Liver (tissue), 9 donors: ENCODE measurements around the gene SHOX. TPM values are rescaled to one million over a fixed set of nuclear protein-coding genes. Genes with fewer than 3 reads are reported as not detected.

Experiments used
- DNase-seq: peaks from one replicate; pipeline ENCODE4 v3.0.0-alpha.2; 2017; ENCODE audit warnings: low spot score
- H3K27ac ChIP-seq, 2 donors: one replicate each; pipeline ENCODE4 v1.7.0; 2013; ENCODE audit warnings: inconsistent platforms in 2 of 2, low read length in 2 of 2, control low read depth in 1 of 2, low read depth in 1 of 2, mild to moderate bottlenecking in 1 of 2
- H3K27me3 ChIP-seq, 4 donors: one replicate each; pipeline versions ENCODE4 v1.6.1 to v1.7.0; 2013; ENCODE audit warnings: low read length in 3 of 4, inconsistent platforms in 1 of 4, mild to moderate bottlenecking in 1 of 4, moderate library complexity in 1 of 4; ENCODE audit not compliant: control insufficient read depth in 4 of 4, insufficient read depth in 4 of 4
- H3K36me3 ChIP-seq, 4 donors: one replicate each; pipeline versions ENCODE4 v1.6.1 to v1.7.0; 2013; ENCODE audit warnings: low read length in 3 of 4, mild to moderate bottlenecking in 3 of 4, low read depth in 1 of 4, moderate library complexity in 1 of 4; ENCODE audit not compliant: control insufficient read depth in 4 of 4, insufficient read depth in 3 of 4
- H3K4me1 ChIP-seq, 4 donors: one replicate each; pipeline versions ENCODE4 v1.6.1 to v1.7.0; 2013; ENCODE audit warnings: low read length in 3 of 4, mild to moderate bottlenecking in 3 of 4, moderate library complexity in 1 of 4; ENCODE audit not compliant: control insufficient read depth in 4 of 4, insufficient read depth in 4 of 4
- H3K4me3 ChIP-seq, 3 donors: one replicate each; pipeline versions ENCODE4 v1.6.1 to v1.7.0; 2013; ENCODE audit warnings: low read length in 3 of 3, control low read depth in 1 of 3, low read depth in 1 of 3, mild to moderate bottlenecking in 1 of 3
- H3K9ac ChIP-seq, 2 donors: one replicate each; pipeline ENCODE4 v1.7.0; 2013; ENCODE audit warnings: low read length in 2 of 2, mild to moderate bottlenecking in 2 of 2, moderate library complexity in 2 of 2, control low read depth in 1 of 2, low read depth in 1 of 2
- H3K9me3 ChIP-seq, 4 donors: one replicate each; pipeline versions ENCODE4 v1.6.1 to v1.7.0; 2013; ENCODE audit warnings: low read length in 3 of 4; ENCODE audit not compliant: control insufficient read depth in 4 of 4
- EGR1 ChIP-seq, 2 donors: IDR thresholded peaks; 2 replicates each; pipeline ENCODE4 v1.6.1; 2016 to 2018; ENCODE audit warnings: antibody characterized with exemption in 2 of 2, low read depth in 2 of 2
- FOXA1 ChIP-seq: IDR thresholded peaks from 2 replicates; pipeline ENCODE4 v1.6.1; 2016; ENCODE audit warnings: antibody characterized with exemption
- FOXA2 ChIP-seq: IDR thresholded peaks from 2 replicates; pipeline ENCODE4 v1.6.1; 2016; ENCODE audit warnings: antibody characterized with exemption
- GABPA ChIP-seq, 2 donors: IDR thresholded peaks in 1 of 2; conservative IDR thresholded peaks in 1 of 2; 2 replicates each; pipeline ENCODE4 v1.6.1; 2016; ENCODE audit warnings: antibody characterized with exemption in 2 of 2, mild to moderate bottlenecking in 1 of 2, moderate library complexity in 1 of 2
- HNF4A ChIP-seq, 2 donors: conservative IDR thresholded peaks; 2 replicates each; pipeline ENCODE4 v1.6.1; 2016; ENCODE audit warnings: antibody characterized with exemption in 2 of 2, mild to moderate bottlenecking in 2 of 2
- HNF4G ChIP-seq: IDR thresholded peaks from 2 replicates; pipeline ENCODE4 v1.6.1; 2016; ENCODE audit warnings: antibody characterized with exemption
- JUND ChIP-seq, 2 donors: IDR thresholded peaks; 2 replicates each; pipeline ENCODE4 v1.6.1; 2016; ENCODE audit warnings: antibody characterized with exemption in 2 of 2
- NR2F2 ChIP-seq: IDR thresholded peaks from 2 replicates; pipeline ENCODE4 v1.6.1; 2016; ENCODE audit warnings: antibody characterized with exemption
- RAD21 ChIP-seq, 2 donors: IDR thresholded peaks; 2 replicates each; pipeline ENCODE4 v1.6.1; 2016; ENCODE audit warnings: antibody characterized with exemption in 2 of 2, mild to moderate bottlenecking in 2 of 2
- SP1 ChIP-seq: IDR thresholded peaks from 2 replicates; pipeline ENCODE4 v1.6.1; 2018; ENCODE audit warnings: antibody characterized with exemption, mild to moderate bottlenecking
- YY1 ChIP-seq: IDR thresholded peaks from 2 replicates; pipeline ENCODE4 v1.6.1; 2016; ENCODE audit warnings: antibody characterized with exemption, mild to moderate bottlenecking
- WGBS: extraction: QIAGEN DNeasy Blood & Tissue Kit; methylation state at CpG from one replicate; pipeline ENCODE4 v1.1.7; 2013; 5-methylcytosine and 5-hydroxymethylcytosine counted together
- polyA plus RNA-seq, 2 donors: library from polyadenylated mRNA; stranded (reverse) in 1 of 2; unstranded in 1 of 2; fragments of 200-250 nt in 1 of 2; fragments of >200 nt in 1 of 2; fragmentation: Nextera tagmentation in 1 of 2; extraction: Ambion mirVana in 1 of 2; gene quantifications; one replicate each; pipeline versions ENCODE4 v1.2.1 to v1.2.3, GENCODE V29; 2013 to 2015
- total RNA-seq, 2 donors: library from RNA; depleted of rRNA; stranded (reverse); fragments of >200 nt; gene quantifications; one replicate each; pipeline ENCODE4 v1.2.3, GENCODE V29; 2014
- TF ChIP-seq, protein P1 (sequence below): IDR thresholded peaks from 2 replicates; pipeline ENCODE4 v1.6.1; 2016; ENCODE audit warnings: antibody characterized with exemption
- TF ChIP-seq, protein P2 (sequence below): IDR thresholded peaks from 2 replicates; pipeline ENCODE4 v1.6.1; 2016; ENCODE audit warnings: antibody characterized with exemption
- TF ChIP-seq, protein P3 (sequence below): IDR thresholded peaks from 2 replicates; pipeline ENCODE4 v1.6.1; 2016; ENCODE audit warnings: antibody characterized with exemption
- donor health status: healthy.
- donor health status: healthy.
- donor health status: healthy.
- donor health status: healthy.
- donor health status: healthy.

SHOX gene
- total and polyA plus RNA-seq, 4 donors, result not detected

DNA sequence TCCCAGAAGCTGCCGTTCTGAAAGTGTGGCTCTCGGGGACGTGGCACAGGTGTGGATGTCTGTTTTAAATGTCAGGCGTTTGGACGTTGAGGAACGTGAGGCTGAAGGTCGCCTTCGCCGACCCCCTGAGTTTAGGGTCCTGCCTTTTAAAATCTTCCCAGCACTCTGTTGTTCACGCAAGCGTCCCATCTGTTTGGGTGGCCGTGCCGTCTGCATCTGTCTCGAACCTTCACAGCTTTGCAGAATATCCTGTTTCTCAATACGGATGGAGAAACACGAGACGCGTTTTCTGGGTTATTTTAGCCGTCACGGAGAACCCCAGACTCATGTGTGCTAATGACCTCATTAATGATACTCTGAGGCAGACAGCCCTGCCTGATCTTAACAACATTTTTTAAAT, 31.5 kb downstream of the SHOX start:
- H3K36me3 ChIP-seq, result no peaks in the 10 kb centered on the region
- no peak overlapping the region for H3K4me3 ChIP-seq
- TF ChIP-seq HNF4G, result no peak
- TF ChIP-seq RAD21 (IDR thresholded peaks at IDR 0.05), result no peak
- 85% methylated on average over 20 of the region's 20 CpGs for WGBS
- H3K9ac ChIP-seq, result no peak overlapping the region
- no peaks in the 10 kb centered on the region for H3K27me3 ChIP-seq
- H3K4me1 ChIP-seq, result no peaks in the 10 kb centered on the region
- H3K27ac ChIP-seq, result no peak overlapping the region
- H3K9me3 ChIP-seq, result no peaks in the 10 kb centered on the region
- DNase-seq, result no peak

DNA sequence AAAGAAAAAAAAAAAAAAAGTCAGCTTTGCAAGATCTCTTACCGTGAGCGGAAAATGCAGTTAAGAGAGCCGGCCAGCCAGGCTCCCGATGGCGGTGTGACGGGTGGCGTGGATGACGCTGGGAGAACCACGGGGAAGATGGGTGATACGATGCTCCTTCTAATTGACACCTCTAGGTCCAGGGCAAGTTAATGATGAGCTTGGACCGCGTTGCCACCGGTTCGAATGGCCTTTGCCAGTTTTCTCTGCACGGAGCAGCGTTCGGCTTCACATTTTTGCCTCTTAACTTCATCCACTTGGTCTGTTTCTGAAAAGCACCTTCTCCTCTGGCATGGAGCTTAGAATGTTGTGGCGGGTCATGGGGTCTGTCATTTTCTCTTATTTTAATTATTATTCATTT, 33.2 kb downstream of the SHOX start:
- Histone ChIP-seq H3K36me3 (no peaks in the 10 kb centered on the region), H3K4me3 (no peak overlapping the region), H3K27me3 (no peaks in the 10 kb centered on the region), H3K9me3 (no peaks in the 10 kb centered on the region), H3K9ac (no peak overlapping the region), H3K4me1 (no peaks in the 10 kb centered on the region), H3K27ac (no peak overlapping the region)
- WGBS, result 96% methylated on average over 18 of the region's 18 CpGs
- DNase-seq, result no peak
- TF ChIP-seq, protein P1, sequence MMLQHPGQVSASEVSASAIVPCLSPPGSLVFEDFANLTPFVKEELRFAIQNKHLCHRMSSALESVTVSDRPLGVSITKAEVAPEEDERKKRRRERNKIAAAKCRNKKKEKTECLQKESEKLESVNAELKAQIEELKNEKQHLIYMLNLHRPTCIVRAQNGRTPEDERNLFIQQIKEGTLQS, result no peak
- TF ChIP-seq EGR1 (IDR thresholded peaks at IDR 0.05; ENCODE audit: low read depth in 2 of 2), result no peak
- no peak for TF ChIP-seq GABPA (IDR thresholded peaks at IDR 0.05 in 1 of 2, conservative IDR thresholded peaks at IDR 0.05 in 1 of 2)
- TF ChIP-seq RAD21 (IDR thresholded peaks at IDR 0.05), result no peak
- TF ChIP-seq HNF4G, result no peak
- TF ChIP-seq, protein P2, sequence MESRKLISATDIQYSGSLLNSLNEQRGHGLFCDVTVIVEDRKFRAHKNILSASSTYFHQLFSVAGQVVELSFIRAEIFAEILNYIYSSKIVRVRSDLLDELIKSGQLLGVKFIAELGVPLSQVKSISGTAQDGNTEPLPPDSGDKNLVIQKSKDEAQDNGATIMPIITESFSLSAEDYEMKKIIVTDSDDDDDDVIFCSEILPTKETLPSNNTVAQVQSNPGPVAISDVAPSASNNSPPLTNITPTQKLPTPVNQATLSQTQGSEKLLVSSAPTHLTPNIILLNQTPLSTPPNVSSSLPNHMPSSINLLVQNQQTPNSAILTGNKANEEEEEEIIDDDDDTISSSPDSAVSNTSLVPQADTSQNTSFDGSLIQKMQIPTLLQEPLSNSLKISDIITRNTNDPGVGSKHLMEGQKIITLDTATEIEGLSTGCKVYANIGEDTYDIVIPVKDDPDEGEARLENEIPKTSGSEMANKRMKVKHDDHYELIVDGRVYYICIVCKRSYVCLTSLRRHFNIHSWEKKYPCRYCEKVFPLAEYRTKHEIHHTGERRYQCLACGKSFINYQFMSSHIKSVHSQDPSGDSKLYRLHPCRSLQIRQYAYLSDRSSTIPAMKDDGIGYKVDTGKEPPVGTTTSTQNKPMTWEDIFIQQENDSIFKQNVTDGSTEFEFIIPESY, result no peak
- TF ChIP-seq FOXA1, result no peak
- TF ChIP-seq FOXA2, result no peak

DNA sequence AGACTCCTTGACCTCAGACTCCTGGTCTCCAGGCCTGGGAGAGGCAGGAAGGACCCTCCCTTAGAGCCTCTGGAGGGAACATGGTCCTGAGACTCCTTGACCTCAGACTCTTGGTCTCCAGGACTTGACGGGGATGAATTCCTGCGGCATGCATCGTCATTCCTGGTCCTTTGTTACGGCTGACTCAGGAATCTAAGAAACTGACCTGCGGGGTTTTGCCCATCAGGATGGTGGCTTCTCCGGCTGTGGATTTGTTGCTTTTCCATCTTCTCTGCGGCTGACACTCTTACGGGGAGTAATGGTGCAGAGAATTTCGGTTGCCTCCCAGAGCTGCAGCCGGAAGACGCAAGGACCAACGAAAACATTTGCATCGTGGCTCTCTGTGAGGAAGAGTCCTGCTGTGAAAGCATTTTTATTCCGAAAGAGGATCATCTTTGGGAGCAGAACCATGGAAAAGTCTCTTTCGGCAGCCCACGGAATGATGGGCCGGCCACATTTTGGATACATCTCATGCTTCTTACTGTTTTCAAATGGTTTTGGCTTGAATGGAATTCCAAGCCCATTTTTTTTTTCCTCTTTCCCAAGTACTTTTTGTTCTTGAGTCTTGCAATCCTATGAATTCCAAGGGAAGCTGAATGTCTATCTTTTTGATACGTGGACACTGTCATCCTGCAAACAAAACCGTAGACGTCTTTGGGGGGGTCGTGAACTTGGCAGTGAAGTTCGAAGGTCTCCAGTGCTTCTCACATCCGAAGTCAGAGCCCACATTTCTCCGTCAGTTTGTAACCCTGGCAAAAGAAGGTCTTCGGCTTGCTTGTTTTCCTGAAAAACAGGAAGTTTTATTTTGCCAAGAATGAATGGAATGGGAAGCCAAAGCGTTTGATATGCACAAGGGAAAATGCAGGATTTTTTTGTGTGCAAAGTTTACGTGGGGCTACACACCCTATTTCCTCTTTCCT, 36.5 kb downstream of the SHOX start:
- H3K27me3 ChIP-seq, result no peaks in the 10 kb centered on the region
- H3K4me1 ChIP-seq, result no peaks in the 10 kb centered on the region
- no peaks in the 10 kb centered on the region for H3K9me3 ChIP-seq
- WGBS, result 62% methylated on average over 27 of the region's 27 CpGs
- no peak overlapping the region for H3K4me3 ChIP-seq
- no peak for DNase-seq
- TF ChIP-seq SP1 (no peak), HNF4G (no peak), FOXA2 (no peak), RAD21 (IDR thresholded peaks at IDR 0.05) (no peak)
- no peaks in the 10 kb centered on the region for H3K36me3 ChIP-seq
- H3K9ac ChIP-seq, result no peak overlapping the region
- H3K27ac ChIP-seq, result no peak overlapping the region

DNA sequence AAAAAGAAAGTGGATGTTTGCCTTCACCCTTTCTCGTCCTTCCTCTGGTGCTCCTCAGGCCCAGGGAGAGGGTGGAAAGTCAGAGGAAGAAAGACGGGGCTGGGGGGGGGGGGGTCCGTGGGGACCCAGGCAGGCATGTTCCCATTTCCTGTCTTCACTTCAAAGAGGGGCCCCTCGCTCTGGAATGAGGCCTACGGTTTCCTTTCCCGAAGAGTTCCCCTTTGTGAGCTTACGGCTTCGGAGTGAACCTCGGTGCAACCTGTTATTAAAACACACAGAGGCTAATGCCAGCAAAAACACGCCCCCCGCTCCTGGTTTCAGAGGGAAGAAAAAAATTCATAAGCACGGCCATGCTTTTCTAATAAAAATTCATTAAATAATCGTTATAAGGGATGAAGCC, 40.1 kb downstream of the SHOX start:
- Histone ChIP-seq H3K27me3 (no peaks in the 10 kb centered on the region), H3K9ac (no peak overlapping the region), H3K27ac (no peak overlapping the region), H3K4me3 (no peak overlapping the region), H3K36me3 (no peaks in the 10 kb centered on the region), H3K9me3 (no peaks in the 10 kb centered on the region), H3K4me1 (no peaks in the 10 kb centered on the region)
- TF ChIP-seq NR2F2 (no peak), YY1 (no peak), JUND (IDR thresholded peaks at IDR 0.05) (no peak), EGR1 (IDR thresholded peaks at IDR 0.05; ENCODE audit: low read depth in 2 of 2) (no peak), HNF4A (conservative IDR thresholded peaks at IDR 0.05) (no peak), RAD21 (IDR thresholded peaks at IDR 0.05) (no peak)
- TF ChIP-seq, protein P3, sequence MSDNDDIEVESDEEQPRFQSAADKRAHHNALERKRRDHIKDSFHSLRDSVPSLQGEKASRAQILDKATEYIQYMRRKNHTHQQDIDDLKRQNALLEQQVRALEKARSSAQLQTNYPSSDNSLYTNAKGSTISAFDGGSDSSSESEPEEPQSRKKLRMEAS, result no peak
- WGBS, result 40% methylated on average over 13 of the region's 13 CpGs
- no peak for DNase-seq
